ENCODE data around the gene SENP2. TPM values are rescaled to one million over a fixed set of nuclear protein-coding genes. Genes with fewer than 3 reads are reported as not detected.
"Not testable (repeated sequence)": the region's sequence is repeated elsewhere in the genome, so short reads cannot be mapped to it uniquely, and the experiment has no call there.

SENP2 gene
- total RNA-seq, 1 donor from 2014 or later: 44.6 TPM

GRCh38 chr3:185575108-185575869 is 10.8 kb upstream of the SENP2 start:
- H3K4me3 ChIP-seq; H3K36me3 ChIP-seq; H3K27ac ChIP-seq; intact Hi-C loops (cut with DNase I); H3K9me3 ChIP-seq; DNase-seq (ENCODE audit: low spot score in 2 of 2); H3K4me1 ChIP-seq; H3K27me3 ChIP-seq: not testable (repeated sequence)
- peak in 2 of 3 experiments; percentile 57 to 61 for TF ChIP-seq CTCF (IDR thresholded peaks at IDR 0.05)

- intact Hi-C loops (cut with DNase I): loop anchor here (10.0 kb wide), 1 partner anchor 983 kb away; the partner anchor contains the start of gene TBCCD1
- Histone ChIP-seq H3K4me1 (peaks cover 5 to 6% of the 10 kb centered on the region in 2 donors), H3K27me3 (no peaks in the 10 kb centered on the region), H3K27ac (no peak overlapping the region), H3K36me3 (no peaks in the 10 kb centered on the region), H3K9me3 (no peaks in the 10 kb centered on the region), H3K4me3 (no peak overlapping the region)
- no peak for TF ChIP-seq CTCF (IDR thresholded peaks at IDR 0.05)
- DNase-seq (ENCODE audit: low spot score in 2 of 2): no peak
These were observed 3.9 kb upstream of the SENP2 start for GRCh38 chr3:185582236-185582635.

- H3K27ac ChIP-seq: no peak overlapping the region
- no peaks in the 10 kb centered on the region for H3K9me3 ChIP-seq
- peaks cover 5 to 7% of the 10 kb centered on the region in 2 donors for H3K4me1 ChIP-seq
- H3K36me3 ChIP-seq: no peaks in the 10 kb centered on the region
- no peak for DNase-seq (ENCODE audit: low spot score in 2 of 2)
- intact Hi-C loops (cut with DNase I): loop anchor here (10.0 kb wide), 1 partner anchor 982 kb away; the partner anchor contains the start of gene TBCCD1
- H3K27me3 ChIP-seq: no peaks in the 10 kb centered on the region
- H3K4me3 ChIP-seq: no peak overlapping the region
- TF ChIP-seq CTCF (IDR thresholded peaks at IDR 0.05): no peak
These were observed 3.2 kb upstream of the SENP2 start for GRCh38 chr3:185582871-185583270.

GRCh38 chr3:185583925-185584324 is 2.2 kb upstream of the SENP2 start:
- intact Hi-C loops (cut with DNase I): loop anchor here (10.0 kb wide), 1 partner anchor 981 kb away; the partner anchor contains the start of gene TBCCD1
- H3K36me3 ChIP-seq: no peaks in the 10 kb centered on the region
- DNase-seq (ENCODE audit: low spot score in 2 of 2): no peak
- H3K4me3 ChIP-seq: no peak overlapping the region
- H3K27me3 ChIP-seq: no peaks in the 10 kb centered on the region
- peaks cover 10 to 12% of the 10 kb centered on the region in 2 donors for H3K4me1 ChIP-seq
- TF ChIP-seq CTCF (IDR thresholded peaks at IDR 0.05): no peak
- H3K27ac ChIP-seq: no peak overlapping the region
- no peaks in the 10 kb centered on the region for H3K9me3 ChIP-seq

- TF ChIP-seq CTCF (IDR thresholded peaks at IDR 0.05): no peak
- intact Hi-C loops (cut with DNase I): loop anchor here (5.0 to 10.0 kb wide), 3 partner anchors 222 to 980 kb away; partner anchors contain the start of genes MAP3K13, TBCCD1 and TRA2B
- no peak for DNase-seq (ENCODE audit: low spot score in 2 of 2)
These were observed 1.4 kb upstream of the SENP2 start for GRCh38 chr3:185584686-185585085.

More at GRCh38 chr3:185584686-185585085, 1.4 kb upstream of the SENP2 start:
- no peaks in the 10 kb centered on the region for H3K27me3 ChIP-seq
- H3K36me3 ChIP-seq: no peaks in the 10 kb centered on the region
- H3K9me3 ChIP-seq: no peaks in the 10 kb centered on the region
- peaks cover 10 to 12% of the 10 kb centered on the region in 2 donors for H3K4me1 ChIP-seq
- H3K27ac ChIP-seq: no peak overlapping the region
- no peak overlapping the region for H3K4me3 ChIP-seq

Measured in ascending aorta (tissue), 2 donors.